HG03378 (cell line): Measurements from ENCODE around the gene CABYR.
"Not testable (repeated sequence)": the region's sequence is repeated elsewhere in the genome, so short reads cannot be mapped to it uniquely, and the experiment has no call there.

Experiments
- ATAC-seq: cut with Tn5 transposase; IDR thresholded peaks from one replicate; pipeline ENCODE4 v1.9.1; 2021; ENCODE audit warnings: mild to moderate bottlenecking, moderate library complexity; ENCODE audit not compliant: unreplicated experiment

CABYR gene

GRCh38 chr18:24127735-24128134 is 11.1 kb upstream of the CABYR start:
- ATAC-seq = no peak

DNA sequence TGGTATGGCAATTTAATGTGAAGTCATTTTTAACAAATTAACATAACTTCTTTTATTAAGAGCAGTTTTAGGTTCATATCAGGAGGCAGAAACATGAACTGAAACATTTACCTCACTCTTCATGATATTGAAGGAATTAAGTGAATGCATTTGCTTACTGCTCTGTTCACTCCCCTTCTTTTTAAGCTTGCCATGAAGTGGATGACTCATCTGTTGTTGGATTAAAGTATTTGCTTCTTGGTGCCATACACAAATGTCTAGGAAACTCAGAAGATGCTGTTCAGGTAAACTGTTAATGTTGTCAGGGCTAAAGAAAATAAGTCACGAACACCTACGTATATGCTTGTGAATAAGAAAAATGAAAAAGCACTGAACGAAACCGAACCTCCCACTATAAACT is 10.2 kb upstream of the CABYR start:
- ATAC-seq = no peak

DNA sequence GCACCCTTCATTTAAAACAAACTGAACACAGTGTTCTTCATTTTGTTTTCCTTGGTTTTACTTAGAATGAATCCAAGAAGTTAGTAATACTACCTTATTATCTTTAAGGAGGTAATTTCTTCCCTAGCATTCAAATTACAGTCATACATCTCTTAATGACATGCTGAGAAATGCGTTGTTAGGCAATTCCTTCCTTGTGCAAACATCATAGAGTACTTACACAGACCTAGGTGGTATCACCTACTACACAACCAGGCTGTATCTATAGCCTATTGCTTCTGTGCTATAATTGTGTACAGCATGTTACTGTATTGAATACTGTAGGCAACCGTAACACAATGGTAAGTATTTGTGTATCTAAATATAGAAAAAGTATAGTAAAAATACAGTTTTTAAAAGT is 8.4 kb upstream of the CABYR start:
- no peak for ATAC-seq

GRCh38 chr18:24136967-24137373 is 1.9 kb upstream of the CABYR start:
- no peak for ATAC-seq

DNA sequence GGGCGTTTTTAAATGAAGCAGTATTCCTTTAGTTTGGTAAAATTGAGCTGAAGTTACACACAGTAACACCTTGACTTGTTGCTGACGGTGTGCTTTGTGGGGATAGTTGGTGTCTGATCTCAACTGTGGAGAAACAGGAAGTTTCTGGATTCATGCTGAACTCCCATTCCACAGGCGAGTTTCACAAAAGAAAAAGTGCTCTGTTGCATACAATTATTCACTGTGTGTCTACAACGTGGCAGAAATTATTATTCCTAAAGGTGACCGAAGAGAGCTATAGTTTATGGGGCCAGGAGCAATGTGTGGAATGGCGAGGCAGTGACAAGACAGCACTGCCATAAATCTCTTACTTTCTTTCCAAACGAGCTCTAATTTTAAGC is 463 bp upstream of the CABYR start:
- ATAC-seq = peak; percentile 13

- ATAC-seq = no peak
Observed at GRCh38 chr18:24140697-24141096, 1.8 kb downstream of the CABYR start.

- no peak for ATAC-seq
Observed at GRCh38 chr18:24142376-24142775, 3.5 kb downstream of the CABYR start.

DNA sequence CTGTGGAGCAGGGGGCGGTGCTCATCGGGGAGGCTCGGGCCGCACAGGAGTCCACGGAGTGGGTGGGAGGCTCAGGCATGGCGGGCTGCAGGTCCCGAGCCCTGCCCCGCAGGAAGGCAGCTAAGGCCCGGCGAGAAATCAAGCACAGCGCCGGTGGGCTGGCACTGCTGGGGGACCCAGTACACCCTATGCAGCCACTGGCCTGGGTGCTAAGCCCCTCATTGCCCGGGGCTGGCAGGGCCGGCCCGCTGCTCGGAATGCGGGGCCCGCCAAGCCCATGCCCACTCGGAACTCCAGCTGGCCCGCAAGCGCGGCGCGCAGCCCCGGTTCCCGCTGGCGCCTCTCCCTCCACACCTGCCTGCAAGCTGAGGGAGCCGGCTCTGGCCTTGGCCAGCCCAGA is 10.7 kb downstream of the CABYR start:
- not testable (repeated sequence) for ATAC-seq

DNA sequence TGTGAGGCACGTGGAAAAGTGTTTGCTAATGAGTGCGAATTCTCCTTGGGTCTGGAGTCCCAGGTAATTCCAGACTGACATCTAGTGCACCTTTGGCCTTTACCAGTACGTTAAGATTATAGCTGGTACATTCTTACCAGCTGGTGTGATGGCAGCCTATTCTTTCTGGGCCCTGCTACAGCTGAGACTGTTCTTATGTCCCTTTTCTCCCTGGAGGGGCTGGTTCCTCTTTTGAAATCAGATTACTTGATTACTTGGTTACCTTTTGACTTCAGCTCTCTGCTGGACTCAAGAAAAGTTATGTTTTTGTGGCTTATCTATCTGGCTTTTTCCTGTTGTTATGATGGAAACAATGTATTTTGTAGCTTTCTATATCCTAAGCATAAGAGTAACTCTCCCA is 14.5 kb downstream of the CABYR start:
- no peak for ATAC-seq

GRCh38 chr18:24157855-24158254 is 19.0 kb downstream of the CABYR start:
- no peak for ATAC-seq

DNA sequence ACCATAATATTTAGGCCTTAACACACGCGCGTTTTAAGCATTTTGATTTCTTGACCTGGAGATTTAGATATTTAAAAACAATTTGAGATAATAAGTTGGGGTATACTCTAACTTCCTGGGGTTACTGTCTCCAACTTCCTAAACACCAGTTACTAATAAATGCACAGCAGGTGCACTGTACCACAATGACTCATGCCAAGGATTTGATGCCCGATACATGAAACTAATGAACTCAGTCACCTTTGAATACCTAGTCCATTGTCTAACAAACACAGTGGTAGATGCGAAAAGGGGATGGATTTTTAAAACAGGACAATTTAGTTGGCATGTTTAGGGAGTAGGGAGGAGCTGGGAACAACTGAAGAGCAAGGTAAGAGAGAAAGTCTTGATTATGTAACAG is 21.2 kb downstream of the CABYR start:
- ATAC-seq = no peak

GRCh38 chr18:24161304-24161703 is 22.4 kb downstream of the CABYR start:
- ATAC-seq = no peak

DNA sequence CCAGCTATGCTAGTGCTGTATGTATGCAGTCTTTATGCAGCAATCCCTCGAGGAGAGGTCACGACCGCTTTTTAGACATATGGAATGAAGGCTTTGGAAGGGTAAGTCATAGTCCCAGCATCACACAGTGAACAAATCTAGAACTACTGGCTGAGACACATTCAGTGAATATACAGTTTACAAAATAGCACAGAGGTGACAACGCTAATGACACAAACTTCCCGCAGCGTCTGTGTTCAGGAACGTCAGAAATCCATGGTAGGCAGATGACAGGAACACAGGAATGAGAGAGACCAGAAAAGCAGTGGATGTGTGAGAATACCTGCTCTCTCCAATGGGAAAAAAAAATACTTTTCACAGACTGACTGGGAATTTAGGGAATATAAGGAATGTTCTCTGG is 29.6 kb downstream of the CABYR start:
- ATAC-seq = no peak

DNA sequence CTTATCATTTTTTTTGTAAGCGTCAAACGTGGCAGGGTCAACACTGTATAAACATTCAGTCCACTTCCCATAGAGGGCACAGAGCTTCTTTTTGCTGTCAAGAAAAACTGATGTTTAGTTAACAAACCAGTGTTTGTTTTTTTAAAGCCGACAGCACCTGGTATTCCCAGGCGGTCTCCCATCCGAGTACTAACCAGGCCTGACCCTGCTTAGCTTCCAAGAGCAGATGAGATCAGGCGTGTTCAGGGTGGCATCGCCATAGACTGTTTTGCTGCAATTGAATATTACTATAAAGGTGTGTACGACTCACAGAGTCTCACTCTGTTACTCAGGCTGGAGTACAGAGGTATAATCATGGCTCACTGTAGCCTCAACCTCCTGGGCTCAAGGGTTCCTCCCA is 31.5 kb downstream of the CABYR start:
- no peak for ATAC-seq

DNA sequence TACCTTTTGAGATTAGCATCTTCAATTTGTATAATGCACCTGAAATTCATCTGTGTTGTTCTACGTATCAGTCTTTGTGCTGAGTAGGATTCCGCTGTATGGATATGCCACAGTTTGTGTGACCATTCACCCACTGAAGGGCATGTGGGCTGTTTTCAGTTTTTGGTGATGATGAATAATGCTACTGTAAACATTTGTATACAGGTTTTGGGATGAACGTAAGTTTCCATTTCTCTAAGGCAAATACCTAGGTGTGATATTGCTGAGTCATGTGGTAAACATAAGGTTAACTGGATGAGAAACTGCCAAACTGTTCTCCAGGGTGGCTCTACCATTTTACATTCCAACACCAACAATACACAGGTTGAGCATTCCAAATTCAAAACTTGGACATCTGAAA is 35.1 kb downstream of the CABYR start:
- ATAC-seq = no peak

DNA sequence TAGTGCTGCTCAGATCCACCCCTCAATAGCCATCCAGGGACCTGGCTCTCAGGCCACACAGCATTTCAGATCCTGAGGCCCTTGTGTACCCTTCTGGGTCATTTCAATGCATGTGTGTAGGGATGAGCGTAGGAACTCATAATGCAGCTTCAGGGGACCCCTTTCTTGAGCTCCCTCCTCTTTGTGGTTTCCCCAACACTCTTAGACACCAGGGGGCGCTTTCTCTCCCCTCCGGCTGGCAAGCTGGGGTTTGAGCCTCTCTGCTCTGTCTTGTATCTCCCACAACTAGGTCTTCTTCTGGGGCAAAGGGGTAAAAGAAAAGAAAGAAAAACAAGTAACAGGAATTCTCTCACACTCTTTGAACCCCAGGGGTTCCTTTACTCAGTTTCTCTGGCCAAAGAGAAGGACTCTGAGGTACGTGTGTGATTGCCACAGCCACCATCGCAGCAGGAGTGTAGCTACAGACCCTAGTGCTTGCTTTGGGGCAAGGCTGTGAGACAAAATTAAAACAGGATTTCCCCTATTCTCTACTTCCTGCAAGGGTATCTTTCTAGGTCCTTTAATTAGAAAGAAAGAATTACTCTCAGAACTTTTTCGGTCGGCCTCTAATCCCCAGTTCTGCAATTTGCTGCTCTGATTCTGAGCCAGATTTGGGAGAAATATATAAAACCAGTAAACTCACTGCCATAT is 38.0 kb downstream of the CABYR start:
- peak; percentile 80 for ATAC-seq

DNA sequence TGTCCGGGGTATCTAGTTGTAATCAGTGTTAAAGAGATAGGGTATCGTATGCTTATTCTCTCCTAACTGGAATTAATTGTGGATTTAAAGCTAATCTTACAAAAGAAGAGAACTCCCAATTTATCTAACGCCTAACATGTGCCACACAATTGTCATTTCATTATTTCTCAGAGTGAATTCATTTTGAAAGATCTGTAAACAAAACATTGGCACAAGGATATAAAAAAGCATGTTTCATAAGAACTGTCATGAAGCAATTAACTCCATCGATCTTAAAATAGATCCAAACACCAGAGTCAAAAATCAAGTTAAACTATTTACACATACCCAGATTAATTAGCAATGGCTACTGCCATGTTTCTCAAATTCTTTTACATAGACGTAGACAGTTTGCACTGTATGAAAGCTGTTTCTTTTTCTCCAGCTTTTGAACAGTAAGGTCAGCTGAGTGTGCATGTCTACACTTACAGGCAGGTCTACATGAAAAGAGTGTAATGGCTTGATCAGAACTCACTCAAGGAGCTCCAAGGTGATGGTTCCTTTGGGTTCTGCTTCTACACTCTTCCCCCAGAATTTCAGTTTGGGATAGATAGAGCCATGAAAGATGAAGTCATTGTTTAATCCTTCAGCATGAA is 38.8 kb downstream of the CABYR start:
- no peak for ATAC-seq

DNA sequence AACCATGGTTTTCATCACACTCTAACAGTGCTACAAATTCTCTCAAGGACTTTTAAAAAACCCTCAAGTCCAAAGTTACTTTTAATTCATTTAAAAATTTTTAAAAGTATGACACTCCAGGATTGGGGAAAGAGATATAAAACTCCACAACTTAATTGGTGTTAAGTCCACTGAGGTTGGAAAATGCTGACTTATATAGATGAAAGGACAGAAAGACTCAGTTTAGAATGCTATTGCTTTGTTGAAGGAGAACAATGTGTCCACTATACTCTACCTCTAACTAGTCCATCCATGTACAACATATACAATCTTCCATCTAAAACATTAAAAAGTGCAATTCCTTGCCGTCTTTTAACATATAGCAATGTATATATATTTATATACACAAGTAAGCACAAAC is 41.2 kb downstream of the CABYR start:
- no peak for ATAC-seq

DNA sequence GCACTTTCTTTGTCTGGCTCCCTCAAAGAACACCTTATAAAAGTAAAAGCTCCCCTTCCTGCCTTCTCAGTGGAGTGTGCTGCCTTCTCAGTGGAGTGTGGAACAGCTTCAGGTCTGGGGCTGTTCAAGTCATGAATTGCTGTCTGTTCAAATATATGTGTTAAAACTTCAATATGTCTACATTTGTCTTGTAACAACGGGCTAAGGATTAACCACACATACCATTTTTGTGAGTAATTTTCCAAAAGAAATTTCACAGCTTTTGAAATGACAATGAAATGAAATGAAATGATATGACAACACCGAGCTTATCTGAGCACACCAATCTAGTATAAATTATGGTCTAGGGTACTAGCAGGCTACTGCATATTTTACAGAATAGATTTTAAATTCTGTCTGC is 42.9 kb downstream of the CABYR start:
- no peak for ATAC-seq

- no peak for ATAC-seq
Observed at GRCh38 chr18:24185805-24186204, 46.9 kb downstream of the CABYR start.

GRCh38 chr18:24187049-24187448 is 48.2 kb downstream of the CABYR start:
- no peak for ATAC-seq

GRCh38 chr18:24187689-24188088 is 48.8 kb downstream of the CABYR start:
- no peak for ATAC-seq

DNA sequence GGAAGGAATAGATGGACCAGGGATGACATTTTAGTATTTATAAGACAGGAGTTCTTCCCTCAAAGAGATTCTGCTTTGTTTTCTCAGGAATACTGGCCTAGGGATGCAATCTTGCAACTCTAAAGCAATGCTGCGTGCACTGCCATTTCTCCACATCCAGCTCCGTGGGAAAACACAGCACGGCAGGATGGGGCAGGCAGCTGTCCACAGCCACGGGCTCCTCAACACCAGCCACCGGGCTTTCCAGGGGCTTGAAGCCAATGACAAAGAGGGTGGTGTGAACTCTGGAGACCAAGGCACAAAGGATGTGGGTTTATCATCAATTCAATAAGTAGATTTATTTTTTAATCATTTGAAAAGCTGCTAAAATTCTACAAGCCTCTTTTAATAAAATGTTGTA is 49.3 kb downstream of the CABYR start:
- ATAC-seq = no peak
